COLO668 (cell line): ENCODE results near the gene POLN.
A peak's percentile ranks its signal among the peaks of the same experiment; 100 is the strongest.

ENCODE experiments used
- DNase-seq: peaks from one replicate; lab custom pipeline; 2025; ENCODE audit not compliant: unreplicated experiment; lab: John Stamatoyannopoulos, UW

Gene POLN

DNA sequence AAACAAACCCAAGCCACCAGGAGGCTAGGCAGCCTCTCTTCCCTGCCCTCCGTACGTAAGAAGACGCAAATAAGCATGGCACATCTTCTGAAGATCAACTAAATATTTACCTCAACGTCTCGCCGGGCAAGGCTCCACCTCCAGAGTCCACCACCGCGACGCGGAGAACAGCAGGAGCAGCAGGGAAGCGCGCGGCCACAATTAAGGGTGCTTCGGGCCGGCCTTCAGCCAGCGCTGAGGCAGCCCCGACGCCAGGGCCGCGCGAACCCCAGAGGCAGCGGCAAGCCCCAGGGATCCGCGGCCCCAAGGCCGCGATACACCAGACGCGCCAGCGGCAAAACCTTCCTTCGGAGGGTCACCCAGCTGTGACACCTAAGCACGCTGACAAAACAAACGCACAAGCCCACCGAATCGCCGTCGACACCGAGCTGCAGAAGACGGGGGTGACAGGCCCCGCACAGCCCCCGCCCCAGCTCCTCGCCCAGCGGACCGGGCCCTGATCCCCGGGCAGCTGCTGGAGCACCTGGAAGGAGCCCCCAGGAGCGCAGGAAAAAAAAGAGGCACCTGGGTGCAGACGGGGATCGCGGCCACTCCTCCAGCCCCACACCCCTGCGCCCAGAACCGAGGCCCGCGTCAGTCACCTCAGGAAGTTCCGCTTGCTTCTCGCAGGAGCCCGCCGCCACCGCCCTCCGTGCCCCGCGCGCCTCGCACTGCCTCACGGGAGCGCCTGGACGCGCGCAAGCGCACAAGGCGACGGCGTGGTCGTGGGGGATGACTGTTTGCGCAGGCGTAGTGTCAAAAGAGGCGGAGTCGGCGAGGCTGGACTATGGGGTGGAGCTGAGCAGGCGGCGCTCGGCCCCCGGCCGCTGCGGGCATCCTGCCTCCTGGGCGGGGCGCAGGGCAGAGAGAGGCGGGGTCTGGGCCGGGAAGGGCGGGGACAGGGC is at the start of gene POLN, which contains the start of gene HAUS3:
TSS of gene POLN (minus strand) at position 712 of the 944 bp plus-strand sequence. CDS start 12,890 bp downstream, outside the sequence.
TSS of gene HAUS3 (minus strand) at position 712 of the 944 bp plus-strand sequence. CDS start 1,175 bp downstream, outside the sequence.
- DNase-seq = peak; percentile 98

DNA sequence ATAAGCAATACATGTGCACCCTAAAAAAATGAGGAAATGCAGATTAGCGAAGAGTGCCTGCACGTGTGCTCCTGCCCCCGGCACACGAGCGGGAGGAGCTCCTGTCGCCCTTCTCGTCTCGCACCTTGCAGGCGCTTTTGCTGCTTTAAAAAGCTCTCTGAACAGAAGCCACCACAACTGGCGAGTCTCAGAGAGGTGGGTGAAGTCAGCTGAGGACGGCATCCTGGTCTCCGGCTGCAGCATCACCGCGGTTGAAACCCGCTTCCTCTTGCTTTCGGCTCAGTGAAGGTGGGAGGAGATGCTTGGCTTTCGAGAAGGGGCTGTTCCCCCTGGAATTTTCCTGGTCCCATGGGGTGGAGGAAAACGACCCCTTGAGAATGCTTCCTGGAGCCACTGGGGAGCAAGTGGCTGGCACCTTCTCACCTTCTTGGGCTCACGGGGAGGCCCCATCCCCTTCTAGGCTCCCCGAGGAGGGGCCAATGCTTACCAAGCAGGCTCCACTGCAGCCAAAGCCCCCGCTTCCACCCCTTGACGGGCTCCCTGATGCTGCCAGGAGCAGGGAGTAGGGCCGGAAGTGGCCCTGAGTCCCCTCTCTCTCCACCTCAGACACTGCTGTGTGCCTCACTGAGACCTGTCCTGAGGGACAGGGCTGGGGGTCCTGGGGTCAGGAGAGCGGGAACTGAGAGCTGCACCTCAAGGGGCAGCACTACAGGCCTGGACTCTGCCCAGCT is 49.2 kb upstream of the POLN start:
- no peak for DNase-seq

DNA sequence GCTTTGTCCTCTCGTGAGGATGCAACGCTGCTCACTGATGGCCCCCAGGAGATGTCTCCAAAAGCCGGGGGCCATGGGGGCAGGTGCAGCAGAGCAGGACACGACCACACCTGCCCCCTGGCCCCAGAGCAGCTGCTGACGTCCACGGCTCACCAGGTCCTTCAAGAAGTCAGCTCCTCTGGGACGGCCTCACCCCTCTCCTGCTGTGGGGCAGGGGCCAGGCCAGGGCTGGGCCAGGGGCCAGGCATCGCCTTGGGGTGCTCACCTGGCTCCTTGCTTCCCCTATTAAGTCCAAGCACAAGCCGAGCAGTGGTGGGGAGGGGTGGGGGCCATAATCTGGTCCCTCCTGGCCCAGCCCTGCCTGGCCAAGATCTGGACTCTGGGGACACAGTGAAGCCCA is 48.6 kb upstream of the POLN start:
- DNase-seq = no peak

DNA sequence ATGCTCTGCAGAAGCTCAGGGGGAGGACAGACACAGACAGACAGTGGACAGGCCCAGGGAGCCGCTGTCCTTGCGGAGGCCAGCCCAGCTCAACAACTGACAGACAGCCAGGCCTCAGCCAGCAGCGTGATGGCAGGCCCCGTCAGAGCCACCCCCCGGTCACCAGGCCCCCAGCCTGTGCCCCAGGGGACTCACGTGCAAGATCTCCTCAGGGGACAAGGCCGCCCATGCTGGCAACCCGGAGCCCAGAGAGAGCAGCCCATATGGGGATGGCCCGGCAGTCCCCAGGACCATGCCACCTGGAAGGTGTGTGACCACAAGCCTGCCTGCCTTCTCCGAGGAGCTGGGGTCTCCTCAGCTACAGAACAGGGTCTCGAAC is 48.0 kb upstream of the POLN start:
- no peak for DNase-seq

DNA sequence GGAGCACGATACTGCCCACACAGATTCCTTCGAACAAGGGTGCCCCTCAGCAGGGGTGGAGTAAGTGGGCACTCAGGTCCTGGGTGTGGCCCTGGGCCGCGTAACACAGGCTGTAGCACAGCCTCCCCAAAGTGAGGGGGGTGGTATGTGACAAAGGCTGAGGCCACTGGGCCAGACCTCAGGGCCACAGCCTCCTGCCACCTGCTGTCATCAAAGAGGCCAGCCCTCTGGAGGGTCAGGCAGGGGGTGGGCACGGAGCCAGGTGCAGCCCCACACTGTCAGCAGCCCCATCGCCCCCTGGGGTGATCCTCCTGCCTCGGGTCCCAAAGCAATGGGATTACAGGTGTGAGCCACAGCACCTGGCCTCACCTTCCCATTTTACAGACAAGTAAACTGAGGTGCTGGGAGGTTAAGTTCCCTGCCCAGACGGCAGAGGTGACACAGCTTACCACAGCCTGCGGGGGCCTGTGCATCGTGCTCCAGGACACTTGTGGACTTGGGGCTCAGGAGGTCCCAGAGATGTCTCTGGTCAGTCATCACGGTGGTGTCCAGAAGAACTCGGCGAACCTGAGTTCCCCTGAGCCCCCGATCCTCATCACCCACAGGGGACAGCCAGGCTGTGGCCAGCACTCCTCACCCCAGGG is 47.5 kb upstream of the POLN start:
- DNase-seq = no peak

DNA sequence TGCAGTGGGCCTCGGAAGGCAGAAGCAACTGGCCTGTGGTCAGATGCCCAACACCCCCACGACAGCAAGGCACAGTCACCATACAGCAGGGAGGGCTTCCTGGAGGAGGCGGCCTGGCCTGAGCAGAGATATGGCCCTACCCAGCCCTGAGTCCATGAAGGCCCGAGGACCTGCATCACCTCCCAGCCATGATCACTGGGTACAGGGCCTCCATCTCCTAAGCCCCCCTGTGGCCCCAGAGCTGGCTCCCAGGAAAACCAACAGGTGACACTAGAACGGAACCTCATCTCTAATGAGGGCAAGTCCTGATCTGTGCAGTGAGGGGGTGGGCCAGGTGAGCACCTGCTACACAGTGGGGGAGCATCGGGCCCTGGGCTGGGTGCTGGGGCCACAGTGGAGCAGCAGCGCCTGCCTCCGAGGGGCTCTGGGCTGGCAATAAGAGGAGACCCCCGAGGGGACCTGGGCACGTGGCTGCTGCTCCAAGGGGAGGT is 46.2 kb upstream of the POLN start:
- no peak for DNase-seq

DNA sequence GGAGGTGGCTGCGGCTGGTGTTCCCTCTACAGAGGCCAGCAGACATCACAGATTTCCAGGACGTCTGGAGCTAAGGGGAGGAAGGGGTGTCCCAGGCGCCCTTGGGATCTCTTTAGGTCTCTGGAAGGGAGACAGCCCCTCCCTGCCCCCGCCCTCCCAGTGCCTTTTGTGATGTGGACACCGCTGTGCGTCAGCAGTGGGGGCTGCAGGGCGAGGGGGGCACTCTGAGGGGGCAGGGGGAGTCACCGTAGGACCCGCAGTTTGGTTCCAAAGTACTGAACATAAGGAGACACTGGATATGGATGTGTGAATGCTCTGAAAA is 45.6 kb upstream of the POLN start:
- DNase-seq = no peak

DNA sequence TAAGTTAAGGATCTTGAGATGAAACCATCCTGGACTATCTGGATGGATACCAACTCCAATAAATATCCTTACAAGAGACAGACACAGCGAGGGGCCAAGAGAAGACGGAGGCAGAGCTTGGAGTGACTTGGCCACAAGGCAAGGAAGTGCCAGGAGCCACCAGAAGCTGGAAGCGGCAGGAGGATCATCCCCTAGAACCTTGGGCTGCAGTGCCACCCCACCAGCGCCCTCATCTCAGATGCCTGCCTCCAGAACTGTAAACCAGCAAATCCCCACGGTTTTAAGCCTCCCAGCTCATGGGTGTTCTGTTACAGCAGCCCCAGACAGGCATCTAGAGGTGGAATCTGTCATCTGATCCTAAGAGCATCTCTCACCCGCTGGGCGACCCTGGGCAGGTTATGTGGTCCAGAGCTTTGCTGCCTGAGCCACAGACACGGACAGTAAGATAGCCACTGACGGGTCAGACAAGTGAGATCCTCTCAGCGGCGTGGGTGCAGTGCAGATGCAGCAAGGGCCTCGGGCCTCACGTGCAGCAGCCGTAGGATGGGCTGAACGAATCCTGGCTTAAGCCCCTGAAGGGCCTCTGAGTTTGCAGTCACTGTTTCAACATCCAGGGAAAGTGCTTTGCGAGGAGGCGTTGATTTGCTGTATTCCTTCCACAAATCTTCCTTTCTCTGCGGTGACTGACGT is 45.1 kb upstream of the POLN start:
- peak; percentile 14 for DNase-seq

DNA sequence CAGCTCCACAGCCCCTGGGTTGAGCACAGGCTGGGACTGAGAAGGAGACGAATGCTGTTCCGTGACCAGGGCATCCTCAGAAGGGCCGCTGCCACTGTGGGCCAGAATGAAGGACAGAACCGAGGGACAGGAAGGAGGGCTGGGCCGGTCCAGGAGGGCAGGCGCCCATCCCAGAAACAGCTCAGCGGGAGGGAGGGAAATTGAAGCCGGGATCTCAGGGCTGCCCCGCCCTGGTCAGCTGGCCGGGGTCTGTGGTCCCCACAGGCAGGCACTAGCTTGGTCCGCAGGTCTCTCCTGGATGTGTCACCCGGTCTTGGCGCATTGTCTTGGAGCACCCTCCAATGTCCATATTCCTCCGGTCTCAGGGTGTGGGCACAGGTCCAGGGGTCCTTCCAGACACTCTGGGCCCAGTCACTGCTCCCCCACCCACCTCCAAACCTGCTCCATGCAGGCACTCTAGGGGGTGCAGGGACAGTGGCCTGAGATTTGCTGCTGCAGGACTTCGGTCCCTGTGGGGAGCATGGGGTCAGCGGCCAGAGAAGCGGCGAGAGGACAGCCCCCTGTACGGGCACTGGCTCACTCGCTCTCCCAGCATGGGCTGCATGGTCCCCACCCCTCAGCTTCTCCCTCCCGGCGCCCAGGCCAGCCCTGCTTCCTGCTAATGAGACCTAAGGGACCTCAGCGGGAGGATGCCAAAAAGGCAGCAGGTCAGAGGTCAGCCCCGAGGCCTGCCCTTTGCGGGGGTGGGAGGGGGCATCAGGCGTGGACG is 43.9 kb upstream of the POLN start:
- no peak for DNase-seq

DNA sequence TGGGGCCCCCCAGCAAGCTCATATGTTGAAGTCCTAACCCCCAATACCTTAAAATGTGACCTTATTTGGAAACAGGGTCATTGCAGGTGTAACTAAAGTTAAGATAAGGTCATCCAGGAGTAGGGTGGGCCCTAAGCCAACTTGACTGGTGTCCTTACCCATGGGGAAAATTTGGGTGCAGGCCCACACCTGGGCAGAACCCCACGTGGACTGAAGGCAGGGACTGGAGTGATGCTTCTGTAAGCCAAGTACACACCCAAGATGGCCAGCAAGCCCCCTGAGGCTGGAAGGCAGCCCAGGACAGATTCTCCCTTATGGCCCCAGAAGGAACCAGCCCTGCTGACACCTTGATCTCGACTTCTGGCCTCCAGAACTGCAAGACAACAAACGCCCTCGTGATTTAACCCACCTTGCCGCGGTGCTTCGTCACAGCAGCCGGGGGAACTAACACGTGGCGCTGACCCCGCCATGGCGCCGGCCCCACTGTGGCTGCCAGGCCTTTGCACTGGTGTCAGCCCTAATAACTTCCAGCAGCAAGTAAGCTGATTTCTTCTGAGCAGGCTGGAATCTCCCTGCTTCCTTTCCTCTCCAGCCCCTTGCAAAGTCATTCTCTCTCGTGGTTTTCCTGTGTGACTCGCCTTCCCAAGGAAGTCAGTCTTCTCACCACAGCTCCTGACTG is 43.2 kb upstream of the POLN start:
- no peak for DNase-seq

DNA sequence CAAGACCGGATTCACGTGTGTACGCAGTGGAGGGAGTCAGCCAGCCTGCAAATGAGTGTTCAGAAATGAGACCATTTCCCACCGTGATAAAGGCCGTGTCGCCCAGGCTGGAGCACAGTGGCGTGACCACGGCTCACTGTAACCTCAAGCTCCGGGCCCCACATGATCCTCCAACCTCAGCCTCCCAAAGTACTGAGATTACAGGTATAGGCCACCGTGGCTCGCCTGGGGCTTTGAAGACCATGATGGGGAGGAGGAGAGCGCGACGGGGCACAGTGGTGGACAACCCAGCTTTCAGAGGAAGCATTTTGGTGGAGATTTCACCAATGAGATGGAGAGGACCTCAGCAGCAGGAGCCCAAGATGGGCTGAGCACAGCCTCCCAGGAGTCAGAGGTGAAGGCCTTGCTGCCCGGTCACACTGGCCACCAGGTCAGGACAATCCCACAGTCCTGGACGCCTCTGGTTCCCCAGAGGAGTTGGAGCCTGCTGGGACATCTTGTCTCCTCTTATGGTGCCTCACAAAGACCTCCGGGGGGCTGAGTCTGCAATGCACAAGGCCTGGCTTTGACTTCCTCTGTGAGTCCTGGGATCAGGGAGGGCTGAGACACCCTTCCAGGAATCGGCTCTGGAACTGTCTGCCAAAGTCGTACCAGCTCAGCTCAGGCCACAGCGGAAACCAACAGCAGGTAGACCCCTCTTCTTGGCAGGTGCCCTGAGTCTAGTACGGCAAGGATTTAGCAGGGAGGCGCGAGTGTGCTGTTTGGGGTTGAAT is 42.4 kb upstream of the POLN start:
- DNase-seq = no peak

DNA sequence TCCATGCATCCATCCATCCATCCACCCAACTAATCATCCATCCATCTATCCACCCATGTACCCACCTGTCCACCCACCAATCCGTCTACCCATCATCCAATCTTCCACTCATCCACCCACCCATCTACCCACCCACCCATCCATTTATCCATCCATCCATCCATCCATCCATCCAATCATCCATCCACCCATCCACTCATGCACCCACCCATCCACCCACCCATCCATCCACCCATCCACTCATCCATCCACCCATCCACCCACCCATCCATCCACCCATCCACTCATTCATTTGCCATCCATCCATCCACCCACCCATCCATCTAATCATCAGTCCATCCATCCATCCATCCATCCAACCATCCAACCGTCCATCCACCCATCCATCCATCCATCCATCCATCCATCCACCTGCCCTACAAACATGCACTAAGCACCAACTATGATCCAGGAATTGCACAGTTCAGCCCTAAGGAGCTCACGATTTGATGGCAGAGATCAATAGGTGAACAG is 41.3 kb upstream of the POLN start:
- DNase-seq = no peak

DNA sequence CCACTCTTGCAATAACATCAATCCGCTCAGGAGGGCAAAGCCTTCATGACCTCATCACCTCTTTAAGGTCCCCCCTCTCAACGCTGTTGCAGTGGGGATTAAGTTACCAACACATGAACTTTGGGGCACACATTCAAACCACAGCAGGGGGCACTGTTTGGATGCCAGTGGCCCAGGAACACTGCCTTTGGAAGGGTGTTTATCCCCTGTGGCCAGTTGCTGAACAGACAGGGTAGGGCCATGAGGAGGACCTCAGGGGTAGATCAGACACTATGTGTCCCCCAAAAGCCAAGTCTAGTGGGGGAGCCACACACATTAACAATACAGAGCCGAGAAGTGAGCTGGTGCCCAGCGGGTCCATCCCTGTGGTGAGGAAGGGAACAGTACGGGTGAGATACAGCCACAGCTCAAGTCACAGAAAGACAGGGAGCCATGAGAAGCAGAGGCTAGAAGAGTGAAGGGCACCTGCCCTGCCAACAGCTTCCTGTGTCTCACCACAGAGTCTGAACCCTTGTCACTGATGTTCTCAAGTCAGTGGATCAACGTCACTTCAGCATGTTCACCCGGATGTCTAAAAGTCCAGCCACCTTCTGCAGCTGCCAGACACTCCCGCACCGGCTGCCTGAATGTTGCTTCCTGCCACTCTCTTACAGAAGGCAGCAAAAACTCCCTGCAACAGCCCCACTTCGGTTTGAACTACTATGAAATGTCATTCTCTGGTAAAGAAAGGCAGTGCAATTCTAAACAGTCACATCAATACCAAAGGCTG is 39.8 kb upstream of the POLN start:
- peak; percentile 10 for DNase-seq

DNA sequence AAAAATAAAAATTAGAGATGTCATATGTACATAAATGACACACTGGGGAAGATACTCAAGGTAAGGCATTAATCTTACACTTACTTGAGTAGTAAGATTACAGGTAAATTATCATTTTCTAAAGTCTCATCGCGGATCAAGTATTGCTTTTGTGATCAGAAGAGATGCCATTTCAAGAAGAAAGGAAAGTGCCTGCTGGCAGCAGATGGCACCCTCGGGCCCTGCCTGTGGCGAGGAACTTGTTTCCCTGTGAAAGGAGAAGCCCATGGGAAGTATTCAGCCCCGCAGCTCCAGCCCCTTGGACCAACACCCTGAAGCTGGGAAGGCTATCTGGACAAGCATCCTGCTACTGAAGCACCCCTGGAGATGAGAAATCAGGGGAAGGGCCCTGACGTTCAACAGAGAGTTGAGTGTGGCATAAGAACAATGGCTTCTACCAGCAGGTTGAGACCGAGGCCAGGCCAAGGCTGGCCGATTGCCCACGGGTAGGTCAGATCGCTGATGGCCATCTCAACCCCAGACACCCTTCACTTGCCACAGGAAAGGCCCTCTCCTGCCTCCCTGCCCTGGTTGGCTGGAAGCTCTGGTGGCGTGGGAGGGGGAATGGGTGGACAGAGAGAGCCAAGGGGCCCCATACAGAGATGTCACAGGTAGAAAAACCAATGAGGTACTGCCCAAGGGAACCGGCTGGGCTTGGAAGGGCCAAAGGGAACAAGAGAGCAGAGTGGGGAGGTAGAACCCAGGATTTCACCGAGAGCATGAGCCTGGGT is 38.8 kb upstream of the POLN start:
- DNase-seq = peak; percentile 21

DNA sequence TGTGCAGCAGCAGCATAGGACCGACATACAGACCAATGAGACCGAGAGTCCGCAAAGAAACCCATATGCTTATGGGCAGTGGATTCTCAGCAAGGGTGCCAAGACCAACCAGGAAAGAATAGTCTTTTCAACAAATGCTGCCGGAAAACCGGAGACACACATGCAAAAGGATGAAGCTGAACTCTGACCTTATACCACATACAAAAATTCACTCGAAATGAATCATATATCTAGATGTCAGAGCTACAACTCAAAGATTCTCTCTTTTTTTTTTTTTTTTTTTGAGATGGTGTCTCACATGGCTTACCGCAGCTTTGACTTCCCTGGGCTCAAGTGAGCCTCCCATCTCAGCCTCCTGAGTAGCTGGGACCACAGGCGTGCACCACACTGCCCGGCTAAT is 36.0 kb upstream of the POLN start:
- no peak for DNase-seq

DNA sequence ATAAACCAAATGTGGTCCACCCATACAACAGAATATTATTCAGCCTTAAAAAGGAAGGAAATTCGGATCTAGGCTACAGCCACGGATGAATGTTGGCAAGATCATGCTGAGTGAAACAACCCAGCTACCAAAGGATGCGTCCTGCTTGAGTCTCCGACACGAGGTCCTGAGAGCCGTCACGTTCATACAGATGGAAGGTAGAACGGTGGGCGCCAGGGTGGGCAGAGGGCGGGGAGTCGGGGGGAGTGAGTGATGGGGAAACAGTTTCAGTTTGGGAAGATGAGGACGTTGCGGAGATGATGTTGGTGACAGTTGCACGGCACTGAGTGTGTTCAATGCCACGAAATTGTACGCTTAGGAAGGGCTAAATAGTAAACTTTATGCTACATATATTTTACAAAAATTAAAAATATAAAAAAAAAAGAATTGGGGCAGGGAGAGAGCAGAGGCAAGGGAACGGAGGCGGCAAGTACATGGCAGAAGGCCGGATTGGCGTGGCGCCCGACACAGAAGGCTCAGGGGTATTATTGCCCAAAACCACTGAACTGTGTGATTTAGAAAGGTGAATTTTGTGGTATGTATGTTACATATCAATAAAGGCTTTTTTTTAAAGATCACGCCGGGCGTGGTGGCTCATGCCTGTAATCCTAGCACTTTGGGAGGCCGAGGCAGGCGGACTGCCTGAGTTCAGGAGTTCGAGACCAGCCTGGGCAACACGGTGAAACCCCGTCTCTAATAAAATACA is 34.8 kb upstream of the POLN start:
- no peak for DNase-seq
